D341Med (cell line): Measurements from ENCODE around the gene DCLK1.

Source experiments
- DNase-seq: peaks from one replicate; pipeline ENCODE4 v3.0.0; 2012; ENCODE audit warnings: low spot score

DCLK1 gene

DNA sequence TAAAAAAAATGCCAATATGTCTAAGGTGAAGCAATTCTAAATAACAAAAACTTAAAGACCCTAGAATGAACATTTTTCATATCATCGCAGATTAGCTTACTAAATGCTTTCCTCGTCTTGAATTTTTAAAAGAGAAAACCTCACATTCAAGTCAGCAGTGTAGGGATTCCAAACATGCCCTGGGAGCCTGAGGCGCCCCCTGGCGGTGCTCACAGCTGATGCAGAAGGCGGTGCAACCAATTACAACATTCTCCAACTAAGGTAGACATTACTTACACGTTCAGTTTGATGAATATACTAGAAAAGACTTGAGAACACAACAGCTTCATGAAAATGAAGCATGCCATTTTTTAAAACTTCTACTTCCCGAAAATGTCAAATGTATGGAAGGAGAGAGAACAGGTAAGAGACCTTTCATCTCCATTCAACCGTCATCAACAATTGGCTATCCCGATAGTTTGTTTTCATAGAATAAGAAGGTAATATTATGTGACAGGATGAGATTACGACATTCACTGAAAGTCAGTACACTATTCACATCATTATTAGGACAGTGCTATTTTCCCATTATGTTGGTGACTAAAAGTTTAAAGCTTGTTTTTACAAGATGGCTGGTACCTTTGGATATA is 304.4 kb downstream of the DCLK1 start:
- DNase-seq: peak; percentile 41

DNA sequence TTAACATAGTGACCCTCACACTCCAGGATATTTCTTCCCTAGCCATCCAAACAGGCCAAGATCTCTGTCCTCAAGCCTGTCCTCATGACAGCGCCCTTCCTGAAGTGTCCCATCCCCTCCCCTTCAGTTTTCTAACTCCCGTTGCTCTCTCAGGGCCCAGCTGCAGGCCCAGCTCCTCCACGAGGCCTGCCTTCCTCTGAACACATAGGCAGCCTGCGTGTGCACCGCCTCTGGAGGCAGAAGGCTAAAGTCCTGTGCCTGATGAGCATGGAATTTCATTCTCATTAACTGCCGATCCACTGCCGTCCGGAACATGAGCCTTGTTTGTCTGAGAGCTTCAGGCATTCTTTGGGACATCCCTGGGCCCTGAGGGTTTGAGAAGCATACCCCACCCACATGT is 306.4 kb downstream of the DCLK1 start:
- DNase-seq: no peak

GRCh38 chr13:35824395-35824794 is 306.8 kb downstream of the DCLK1 start:
- no peak for DNase-seq

DNA sequence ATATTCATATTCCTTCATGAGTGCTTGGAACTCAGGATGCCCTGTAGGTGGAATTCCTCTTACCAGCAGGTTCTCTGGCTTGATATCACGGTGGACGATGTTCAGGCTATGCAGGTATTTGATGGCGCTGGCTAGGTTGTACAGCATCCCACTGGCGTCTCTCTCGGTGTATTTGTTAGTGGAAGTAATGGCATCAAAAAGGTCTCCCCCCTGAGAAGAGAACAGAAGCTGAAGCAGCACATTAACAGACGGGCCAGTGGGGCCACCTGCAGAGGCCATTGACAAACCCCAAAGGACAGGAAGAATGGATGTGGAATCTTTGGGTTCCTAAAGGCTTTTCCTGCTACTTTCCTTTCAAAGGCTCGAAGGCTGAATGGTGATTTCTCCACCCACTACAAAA is 308.5 kb downstream of the DCLK1 start:
- DNase-seq: no peak

DNA sequence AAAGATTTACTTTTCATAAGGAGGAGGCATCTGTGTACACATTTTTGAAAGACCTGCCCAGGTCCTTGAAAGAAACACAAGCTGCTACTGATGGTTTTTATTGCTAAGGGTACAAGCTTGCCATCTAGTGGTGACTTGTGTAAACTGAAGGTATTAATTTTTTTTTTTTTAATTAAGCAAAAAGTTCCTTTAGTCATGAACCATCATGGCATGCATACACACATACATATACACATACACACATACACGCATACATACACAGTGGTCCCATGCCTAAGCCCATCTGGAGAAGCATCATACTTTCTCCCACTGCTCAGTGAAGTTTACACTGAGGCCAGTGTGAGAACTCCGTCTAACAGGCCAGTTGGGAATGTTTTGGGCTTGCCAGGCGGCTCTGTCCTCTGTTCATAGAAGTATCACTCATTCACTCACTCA is 312.5 kb downstream of the DCLK1 start:
- DNase-seq: peak; percentile 45

- no peak for DNase-seq
Measured at GRCh38 chr13:35817642-35818607, 313.3 kb downstream of the DCLK1 start.

DNA sequence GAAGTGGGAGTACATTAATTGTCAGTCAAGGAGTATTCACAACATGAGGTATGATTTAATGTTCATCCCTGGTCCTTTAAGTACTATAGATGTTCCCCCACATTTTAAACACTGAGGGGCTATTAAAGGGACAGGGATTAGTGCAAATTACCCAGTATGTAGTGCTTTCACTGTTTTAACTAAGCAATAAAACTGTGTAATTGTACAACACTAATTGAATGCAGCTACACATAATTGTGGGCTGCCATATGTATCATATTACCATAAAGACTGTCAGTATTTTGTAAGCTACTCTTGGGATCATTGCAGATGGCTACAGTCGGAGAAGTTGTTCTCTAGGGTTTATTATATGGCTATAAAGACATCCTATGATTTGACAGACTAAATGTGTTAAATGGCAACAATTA is 316.6 kb downstream of the DCLK1 start:
- DNase-seq: no peak

GRCh38 chr13:35812736-35813135 is 318.4 kb downstream of the DCLK1 start:
- DNase-seq: no peak

DNA sequence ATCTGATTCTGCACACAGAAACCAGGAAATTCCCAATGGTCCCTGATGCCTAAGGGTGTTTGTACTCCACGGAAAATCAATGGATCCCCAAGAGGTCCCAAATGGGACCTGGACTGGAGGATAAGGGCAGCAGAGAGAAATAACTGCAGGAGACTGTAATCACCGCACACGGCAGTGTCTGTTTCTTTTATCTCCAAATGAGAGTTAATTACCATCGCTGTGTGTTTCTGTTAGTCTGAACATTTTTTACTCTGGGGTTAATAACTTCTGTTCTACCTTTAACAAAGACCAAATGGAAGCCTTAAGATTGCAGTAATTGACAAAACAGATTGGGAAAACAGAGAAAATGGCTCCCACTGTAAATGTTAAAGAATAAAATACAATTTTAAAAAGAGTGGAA is 320.9 kb downstream of the DCLK1 start:
- no peak for DNase-seq

DNA sequence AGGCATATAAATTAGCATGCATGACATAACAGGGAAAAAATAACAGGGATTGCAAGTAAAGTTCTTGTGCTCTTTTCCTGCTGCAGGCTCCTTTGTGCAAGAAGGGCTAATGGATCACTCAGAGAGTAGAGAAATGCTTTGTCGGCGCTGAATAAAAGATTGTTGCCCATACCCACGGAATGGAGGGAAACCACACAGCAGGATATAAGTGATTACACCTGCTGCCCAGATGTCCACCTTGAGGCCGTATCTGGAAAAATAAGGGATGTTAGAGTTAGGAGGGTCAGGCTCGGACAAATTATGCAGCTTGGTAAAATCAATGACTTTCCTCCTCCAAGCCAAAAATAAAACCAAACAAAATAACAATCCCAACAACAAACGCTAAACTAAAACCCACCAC is 322.3 kb downstream of the DCLK1 start:
- DNase-seq: no peak

DNA sequence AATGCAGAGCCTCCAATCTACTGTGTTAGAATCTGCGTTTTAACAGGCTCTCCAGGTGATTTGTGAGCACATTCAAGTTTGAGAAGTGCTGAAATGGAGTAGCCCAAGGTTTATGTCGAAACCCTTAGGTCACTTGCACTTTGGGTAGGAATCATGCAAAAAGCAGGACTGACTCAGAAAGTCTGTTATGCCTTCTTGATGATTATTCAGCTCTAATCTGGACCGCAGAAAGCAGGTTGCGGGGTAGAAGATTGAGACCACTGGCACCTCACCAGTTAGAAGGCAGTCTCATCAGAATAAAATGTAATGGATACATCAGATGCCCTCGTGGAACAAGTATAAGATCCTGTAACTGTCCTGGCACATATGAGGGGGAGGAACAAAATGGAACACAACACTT is 326.3 kb downstream of the DCLK1 start:
- DNase-seq: no peak

- DNase-seq: no peak
Measured at GRCh38 chr13:35797991-35798390, 333.2 kb downstream of the DCLK1 start.

DNA sequence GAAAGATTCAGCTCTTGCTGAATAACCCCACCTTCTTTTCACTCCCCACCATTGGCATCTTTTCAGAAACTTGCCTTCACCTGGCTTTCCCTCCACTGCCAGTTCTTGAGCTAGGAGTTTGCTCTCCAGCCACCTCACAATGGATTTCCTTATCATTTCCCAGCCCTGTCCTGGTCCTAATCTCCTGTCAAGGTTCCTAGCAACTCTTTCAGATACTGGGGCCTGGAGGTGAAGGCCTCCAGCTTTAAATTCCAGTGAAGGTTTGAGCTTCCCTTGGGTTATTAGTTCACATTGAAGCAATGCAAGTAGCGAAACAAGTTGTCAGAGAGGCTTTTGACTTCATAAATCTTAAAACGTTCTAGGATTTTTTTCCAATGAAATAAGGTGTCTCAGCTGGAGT is 333.9 kb downstream of the DCLK1 start:
- DNase-seq: no peak

DNA sequence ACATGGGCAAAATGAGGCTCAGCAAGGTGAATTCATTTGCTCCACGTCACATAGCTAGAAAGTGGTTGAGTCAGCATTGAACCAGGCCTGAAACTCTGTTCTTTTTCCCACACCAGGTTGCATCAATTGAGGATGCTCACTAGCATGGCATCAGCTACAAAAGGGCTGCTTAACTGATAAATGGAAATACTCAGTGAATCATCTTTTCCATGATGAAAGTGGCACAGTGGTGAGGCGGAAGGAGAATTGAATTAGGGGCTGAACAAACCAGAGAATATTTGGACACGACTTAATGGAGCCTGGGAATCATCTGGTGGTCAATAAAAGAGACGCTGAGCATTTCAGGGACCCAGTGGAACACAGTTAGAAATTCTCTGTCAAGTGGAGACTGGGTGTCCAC is 334.6 kb downstream of the DCLK1 start:
- no peak for DNase-seq

DNA sequence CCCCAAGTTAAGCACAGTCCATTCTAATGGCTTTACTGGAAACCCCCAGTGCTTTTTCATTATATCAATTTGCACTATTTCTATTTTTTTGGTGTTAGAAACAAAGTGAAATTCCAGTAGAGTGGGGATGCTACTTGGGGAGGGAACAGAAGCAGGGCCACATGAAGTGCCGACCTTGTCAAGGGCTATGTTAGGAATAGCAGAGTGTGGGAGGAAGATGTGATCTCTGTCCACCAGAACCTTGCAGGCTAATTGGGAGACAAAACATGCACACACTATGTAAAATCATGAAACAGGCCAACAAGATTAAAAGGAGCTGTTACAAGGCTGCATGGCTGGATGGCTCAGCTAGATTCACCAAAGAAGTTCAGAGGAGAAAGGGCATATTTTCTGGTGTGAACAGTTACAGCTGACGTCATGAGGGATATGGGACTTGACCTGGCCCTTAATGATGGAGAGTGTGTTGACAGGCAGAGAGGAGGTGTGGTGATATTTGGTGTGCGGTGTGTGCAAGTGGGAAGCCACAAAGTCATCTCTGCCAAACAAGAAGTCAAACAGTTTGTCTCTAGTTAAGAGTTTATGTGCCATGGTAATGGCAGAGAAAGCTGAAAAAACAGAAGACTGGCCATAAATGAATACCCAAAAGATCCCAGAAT is 336.3 kb downstream of the DCLK1 start:
- DNase-seq: no peak

GRCh38 chr13:35793823-35794222 is 337.4 kb downstream of the DCLK1 start:
- no peak for DNase-seq

DNA sequence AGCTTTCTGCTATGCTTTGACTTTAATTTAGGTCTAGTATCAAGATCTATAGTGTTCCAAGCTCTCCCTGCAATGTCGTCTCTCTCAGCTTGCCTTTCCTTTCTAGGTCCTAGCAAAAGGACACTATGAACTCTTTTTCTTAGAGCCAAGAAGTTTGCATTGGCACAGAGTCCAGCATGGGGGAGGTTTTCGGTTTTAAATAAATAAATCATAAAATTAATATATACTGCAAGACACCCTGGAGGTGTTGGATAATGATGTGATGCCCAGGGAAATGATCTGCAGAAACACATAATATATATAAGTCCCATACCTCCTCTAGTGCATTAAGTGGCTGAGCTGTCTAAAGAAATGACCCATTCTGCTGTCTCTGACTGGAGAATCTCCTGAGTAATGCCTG is 338.3 kb downstream of the DCLK1 start:
- no peak for DNase-seq

DNA sequence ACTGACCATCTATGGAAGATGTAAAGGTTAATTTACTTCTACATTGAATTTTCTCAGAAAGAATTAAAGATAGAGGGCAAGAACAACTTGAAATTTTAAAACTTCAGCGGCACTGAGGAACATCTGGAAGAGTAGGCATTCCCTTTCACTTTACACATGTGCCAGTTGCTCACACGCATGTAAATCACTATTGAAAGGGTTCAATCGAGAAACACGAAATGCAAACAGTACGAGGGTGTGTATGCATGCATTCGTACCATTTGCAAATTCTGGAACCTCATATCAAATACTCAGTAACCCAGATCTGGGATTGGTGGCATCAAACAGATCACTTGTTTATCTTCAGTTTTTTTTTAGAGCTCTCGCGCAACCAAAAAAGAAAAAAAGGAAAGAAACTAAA is 339.2 kb downstream of the DCLK1 start:
- no peak for DNase-seq

GRCh38 chr13:35791184-35791851 is 339.9 kb downstream of the DCLK1 start:
- no peak for DNase-seq

- peak; percentile 49 for DNase-seq
Measured at GRCh38 chr13:35789335-35790165, 341.6 kb downstream of the DCLK1 start.

DNA sequence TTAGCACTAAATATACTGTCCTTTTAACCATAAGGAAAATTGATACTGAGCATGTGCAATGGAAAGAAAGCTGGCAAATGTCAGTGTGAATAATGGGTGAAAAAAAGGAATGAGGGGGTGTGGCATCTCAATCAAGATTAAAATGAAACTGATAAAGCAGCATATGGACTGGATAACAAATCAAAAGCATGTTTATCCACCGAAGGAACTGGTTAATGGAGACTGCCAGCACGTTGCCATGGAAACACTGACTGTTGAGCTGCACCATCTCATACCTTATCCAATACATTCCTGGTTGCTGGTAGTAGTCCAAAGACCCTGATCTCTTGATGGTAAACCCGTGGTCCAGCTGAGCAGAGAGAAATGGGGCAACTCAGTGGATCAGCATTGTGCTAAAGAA is 343.2 kb downstream of the DCLK1 start:
- DNase-seq: no peak
